NCI-H2171 treated with DMSO at 0.1 percent for 48 hours (cell line): ENCODE results near the gene FUBP3.
A peak's percentile ranks its signal among the peaks of the same experiment; 100 is the strongest.
"Not testable (repeated sequence)": the region's sequence is repeated elsewhere in the genome, so short reads cannot be mapped to it uniquely, and the experiment has no call there.

Experiments used
- DNase-seq: peaks from one replicate; lab custom pipeline; 2025; lab: John Stamatoyannopoulos, UW

FUBP3 gene

DNA sequence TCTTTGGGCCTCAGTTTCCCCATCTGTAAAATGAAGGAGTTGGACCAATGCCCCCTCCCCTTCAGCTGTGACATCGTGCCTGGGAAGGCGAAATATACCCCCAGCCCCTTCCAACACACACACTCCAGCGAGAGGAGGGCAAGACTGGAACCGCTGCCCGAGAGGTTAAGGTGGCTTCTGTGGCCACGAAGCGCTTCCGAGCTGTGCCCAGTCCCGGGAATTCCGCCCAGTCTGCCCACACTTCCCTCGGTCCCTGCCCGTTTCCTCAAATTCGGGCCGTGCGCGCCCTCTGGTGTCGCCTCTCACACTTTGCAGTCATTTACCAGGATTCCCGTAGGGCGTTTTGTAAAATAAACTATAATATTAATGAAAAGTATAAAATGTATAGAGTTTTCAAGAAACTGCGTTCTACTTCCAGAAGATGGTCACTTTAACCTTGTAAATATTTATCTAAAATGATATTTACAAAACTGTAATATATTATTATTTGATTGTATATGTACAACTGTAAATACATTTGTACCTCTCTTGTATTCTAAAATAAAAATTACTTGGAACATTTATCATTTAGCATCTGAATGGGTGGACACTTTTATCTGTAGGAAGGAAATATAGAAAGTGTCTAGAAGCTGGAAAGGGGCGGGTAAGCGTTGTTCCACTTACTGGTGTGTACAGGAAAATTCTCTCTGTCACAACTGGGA lies 103.2 kb downstream of the FUBP3 start:
- DNase-seq, result peak; percentile 86

DNA sequence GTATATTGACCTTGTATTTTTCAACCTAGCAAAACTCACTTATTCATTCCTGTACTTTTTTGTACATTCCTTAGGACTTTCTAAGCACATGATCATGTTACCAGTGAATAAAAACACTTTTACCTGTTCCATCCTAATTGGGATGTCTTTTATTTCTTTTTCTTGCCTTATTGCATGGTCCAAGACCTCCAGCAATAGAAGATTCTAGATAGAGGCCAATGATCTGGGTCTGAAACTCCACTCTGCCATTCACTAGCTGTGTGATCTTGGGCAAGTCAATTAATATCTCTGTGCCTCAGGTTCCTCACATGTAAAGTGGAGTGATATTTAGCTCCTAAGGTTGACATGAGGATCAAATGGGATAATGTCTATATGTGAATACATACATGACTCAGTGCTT lies 105.7 kb downstream of the FUBP3 start:
- no peak for DNase-seq

DNA sequence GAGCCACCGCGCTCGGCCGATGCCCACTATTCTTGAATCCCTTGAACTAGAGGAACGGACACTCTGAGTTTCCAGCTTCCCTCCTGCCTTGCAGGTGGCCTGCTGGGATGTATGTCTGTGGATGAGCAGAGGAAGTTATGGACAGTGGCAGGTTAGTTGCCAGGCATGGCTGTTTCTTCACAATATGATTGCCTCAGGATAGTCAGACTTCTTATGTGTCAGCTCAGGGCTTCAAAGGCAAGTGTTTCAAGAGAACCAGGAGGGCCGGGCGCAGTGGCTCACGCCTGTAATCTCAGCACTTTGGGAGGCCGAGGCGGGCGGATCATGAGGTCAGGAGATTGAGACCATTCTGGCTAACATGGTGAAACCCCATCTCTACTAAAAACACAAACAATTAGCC lies 106.6 kb downstream of the FUBP3 start:
- not testable (repeated sequence) for DNase-seq

DNA sequence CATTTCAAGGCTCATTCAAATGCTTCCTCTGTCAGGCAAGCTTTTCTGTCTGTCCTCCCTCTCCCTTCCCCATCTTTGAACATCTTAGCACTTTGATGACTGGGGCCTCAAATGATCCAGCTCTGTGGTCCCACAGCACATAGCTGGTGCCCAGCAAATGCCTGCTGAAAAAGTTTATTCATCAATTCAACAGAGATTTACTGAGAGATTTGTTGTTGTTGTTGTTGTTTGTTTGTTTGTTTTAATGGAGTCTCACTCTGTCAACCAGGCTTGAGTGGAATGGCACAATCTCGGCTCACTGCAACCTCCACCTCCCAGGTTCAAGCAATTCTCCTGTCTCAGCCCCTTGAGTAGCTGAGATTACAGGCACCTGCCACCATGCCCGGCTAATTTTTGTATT lies 108.2 kb downstream of the FUBP3 start:
- DNase-seq, result no peak
